Tibial nerve (tissue), 4 donors: ENCODE measurements around the gene NKD2. TPM values are rescaled to one million over a fixed set of nuclear protein-coding genes. Genes with fewer than 3 reads are reported as not detected.

Experiments used
- DNase-seq, 2 donors: peaks; one replicate each; pipeline ENCODE4 v3.0.0-alpha.2; 2019; ENCODE audit warnings: low spot score in 2 of 2
- H3K27ac ChIP-seq, 4 donors: fragments of 200-600 bp; sonication (generic) in 3 of 4; one replicate each; pipeline ENCODE4 v1.5.1; 2017 to 2019; ENCODE audit warnings: mild to moderate bottlenecking in 1 of 4
- H3K27me3 ChIP-seq, 2 donors: fragments of 200-600 bp; sonication (generic) in 1 of 2; one replicate each; pipeline versions ENCODE4 v1.5.1 to v1.6.0; 2017 to 2019
- H3K36me3 ChIP-seq, 3 donors: fragments of 200-600 bp; sonication (generic); one replicate each; pipeline ENCODE4 v1.5.1; 2018 to 2019
- H3K4me1 ChIP-seq, 4 donors: fragments of 200-600 bp; sonication (generic) in 3 of 4; one replicate each; pipeline ENCODE4 v1.5.1; 2017 to 2019
- H3K4me3 ChIP-seq, 4 donors: fragments of 200-600 bp; sonication (generic) in 3 of 4; one replicate each; pipeline ENCODE4 v1.5.1; 2017 to 2019; ENCODE audit warnings: mild to moderate bottlenecking in 1 of 4, moderate library complexity in 1 of 4
- H3K9me3 ChIP-seq, 4 donors: fragments of 200-600 bp; sonication (generic) in 3 of 4; one replicate each; pipeline ENCODE4 v1.5.1; 2017 to 2019
- CTCF ChIP-seq, 5 experiments: fragments of 200-600 bp in 3 of 5; fragments of 450-650 bp in 2 of 5; sonication (generic) in 3 of 5; IDR thresholded peaks; one replicate each; pipeline ENCODE4 v1.5.1; 2016 to 2019; ENCODE audit warnings: antibody characterized with exemption in 5 of 5, mild to moderate bottlenecking in 3 of 5, moderate library complexity in 2 of 5
- EP300 ChIP-seq, 2 donors: sonication (generic); formaldehyde crosslinking; IDR thresholded peaks; one replicate each; pipeline ENCODE4 v1.6.1; 2017; ENCODE audit warnings: antibody characterized with exemption in 2 of 2, mild to moderate bottlenecking in 1 of 2
- POLR2A ChIP-seq, 2 donors: fragments of 450-650 bp; IDR thresholded peaks; one replicate each; pipeline ENCODE4 v1.6.1; 2017; ENCODE audit warnings: antibody characterized with exemption in 2 of 2, mild to moderate bottlenecking in 2 of 2, moderate library complexity in 2 of 2
- WGBS, 2 donors: methylation state at CpG; one replicate each; pipeline ENCODE4 v1.1.5; 2018; 5-methylcytosine and 5-hydroxymethylcytosine counted together
- total RNA-seq, 4 donors: library from RNA; depleted of rRNA; stranded (reverse); fragments of >200 nt; gene quantifications; one replicate each; pipeline ENCODE4 v1.1.0, GENCODE V29; 2016

The NKD2 gene
- total RNA-seq, 4 donors from 2014 or later: 0.60 to 4.7 TPM; not detected in 2

GRCh38 chr5:961711-962240 is 46.8 kb upstream of the NKD2 start:
- Histone ChIP-seq H3K27me3 (peaks cover 0 to 5% of the 10 kb centered on the region in 2 donors), H3K4me3 (no peak overlapping the region), H3K4me1 (peaks cover 0 to 30% (median 9%) of the 10 kb centered on the region in 4 donors), H3K27ac (no peak overlapping the region), H3K36me3 (no peaks in the 10 kb centered on the region), H3K9me3 (no peaks in the 10 kb centered on the region)
- 94 to 96% methylated on average over 19 to 21 of the region's 24 CpGs for WGBS, 2 donors
- no peak for TF ChIP-seq CTCF (IDR thresholded peaks at IDR 0.05)
- DNase-seq: no peak

- 82 to 86% methylated on average over 13 to 15 of the region's 15 CpGs for WGBS, 2 donors
- Histone ChIP-seq H3K27ac (no peak overlapping the region), H3K9me3 (no peaks in the 10 kb centered on the region), H3K36me3 (no peaks in the 10 kb centered on the region), H3K4me3 (no peak overlapping the region), H3K27me3 (peaks cover 0 to 10% of the 10 kb centered on the region in 2 donors), H3K4me1 (peaks cover 0 to 24% (median 3%) of the 10 kb centered on the region in 4 donors)
- DNase-seq: no peak
- TF ChIP-seq EP300 (IDR thresholded peaks at IDR 0.05) (no peak), POLR2A (IDR thresholded peaks at IDR 0.05) (no peak), CTCF (IDR thresholded peaks at IDR 0.05) (no peak)
Observed at GRCh38 chr5:962386-962785, 46.2 kb upstream of the NKD2 start.

- Histone ChIP-seq H3K36me3 (no peaks in the 10 kb centered on the region), H3K4me3 (no peak overlapping the region), H3K4me1 (peaks cover 0 to 20% (median under 1%) of the 10 kb centered on the region in 4 donors), H3K27ac (no peak overlapping the region), H3K9me3 (no peaks in the 10 kb centered on the region), H3K27me3 (peaks cover 0 to 14% of the 10 kb centered on the region in 2 donors)
- no peak for DNase-seq
- TF ChIP-seq POLR2A (IDR thresholded peaks at IDR 0.05) (no peak), CTCF (IDR thresholded peaks at IDR 0.05) (no peak), EP300 (IDR thresholded peaks at IDR 0.05) (no peak)
- WGBS, 2 donors: 89 to 91% methylated on average over 10 to 12 of the region's 12 CpGs
Observed at GRCh38 chr5:962801-963200, 45.8 kb upstream of the NKD2 start.

GRCh38 chr5:963310-963672 is 45.3 kb upstream of the NKD2 start:
- no peak overlapping the region for H3K4me3 ChIP-seq
- peaks cover 0 to 14% of the 10 kb centered on the region in 2 donors for H3K27me3 ChIP-seq
- no peaks in the 10 kb centered on the region for H3K9me3 ChIP-seq
- TF ChIP-seq POLR2A (IDR thresholded peaks at IDR 0.05): no peak
- H3K4me1 ChIP-seq: peaks cover 0 to 15% (median 0%) of the 10 kb centered on the region in 4 donors
- DNase-seq: no peak
- no peak overlapping the region for H3K27ac ChIP-seq
- 81 to 91% methylated on average over 10 of the region's 10 CpGs for WGBS, 2 donors
- no peaks in the 10 kb centered on the region for H3K36me3 ChIP-seq

- Histone ChIP-seq H3K36me3 (no peaks in the 10 kb centered on the region), H3K9me3 (no peaks in the 10 kb centered on the region), H3K4me1 (peaks cover 0 to 9% (median 0%) of the 10 kb centered on the region in 4 donors), H3K4me3 (no peak overlapping the region), H3K27me3 (peaks cover 0 to 14% of the 10 kb centered on the region in 2 donors), H3K27ac (no peak overlapping the region)
- 66 to 68% methylated on average over 24 to 29 of the region's 31 CpGs for WGBS, 2 donors
- no peak for DNase-seq
- TF ChIP-seq POLR2A (IDR thresholded peaks at IDR 0.05): no peak
- no peak for TF ChIP-seq EP300 (IDR thresholded peaks at IDR 0.05)
- no peak for TF ChIP-seq CTCF (IDR thresholded peaks at IDR 0.05)
Observed at GRCh38 chr5:963673-964531, 44.7 kb upstream of the NKD2 start.
